ENCODE results near the gene PAK5. TPM values are rescaled to one million over a fixed set of nuclear protein-coding genes. Genes with fewer than 3 reads are reported as not detected.

The PAK5 gene
- total RNA-seq, 5 donors from 2014 or later (not counting 1 experiment from before 2014, with no cell fraction given), result not detected

DNA sequence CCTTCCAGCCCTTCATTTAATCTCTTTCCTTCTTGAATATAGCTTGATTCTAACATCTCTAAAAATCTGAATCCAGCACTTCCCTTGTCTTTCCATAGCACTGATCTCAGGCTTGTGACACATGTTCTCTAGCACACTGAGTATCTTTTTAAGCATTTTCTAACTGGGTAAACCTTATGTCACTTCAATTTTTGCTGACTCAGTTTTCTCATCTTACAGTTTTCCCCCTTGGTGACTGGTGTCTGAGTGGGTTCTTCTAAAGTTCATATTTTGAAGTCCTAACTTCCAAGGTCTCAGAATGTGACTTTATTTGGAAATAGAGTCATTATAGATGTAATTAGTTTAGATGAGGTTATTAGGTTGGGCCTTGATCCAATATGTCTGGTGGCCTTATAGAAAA is 153.9 kb downstream of the PAK5 start:
- Mint-ChIP-seq H3K4me1 (no peaks in the 10 kb centered on the region), H3K36me3 (no peaks in the 10 kb centered on the region), H3K4me3 (no peak overlapping the region), H3K9me3 (no peaks in the 10 kb centered on the region), H3K27ac (no peak overlapping the region), H3K27me3 (peaks cover 0 to 3% of the 10 kb centered on the region in 2 donors)
- POLR2A ChIA-PET, result interaction anchor here in 1 of 2 donors (1.1 kb wide), 1 partner anchor 10 kb away, joined by 3 read pairs; no protein-coding TSS in a partner anchor
- no peaks in the 10 kb centered on the region for H3K36me3 ChIP-seq (ENCODE audit: control insufficient read depth in 2 of 2, extremely low read depth in 1 of 2, insufficient read depth in 1 of 2, low read length in 1 of 2)
- H3K4me3 ChIP-seq (ENCODE audit: control insufficient read depth in 1 of 2, extremely low read depth in 1 of 2, low read length in 1 of 2), result no peak overlapping the region
- no peak for ATAC-seq (replicated peaks in 1 of 4)
- no peaks in the 10 kb centered on the region for H3K9me3 ChIP-seq
- DNase-seq, result no peak
- no peaks in the 10 kb centered on the region for H3K4me1 ChIP-seq (ENCODE audit: control insufficient read depth in 1 of 2, extremely low read depth in 1 of 2, insufficient read depth in 2 of 2, low read length in 2 of 2)
- H3K27me3 ChIP-seq (replicated peaks in 1 of 2; ENCODE audit: control insufficient read depth in 2 of 2, extremely low read depth in 1 of 2, insufficient read depth in 2 of 2, low read length in 1 of 2), result no peaks in the 10 kb centered on the region
- no peak overlapping the region for H3K27ac ChIP-seq (ENCODE audit: low read length)
- CTCF ChIA-PET, result no interaction called here

DNA sequence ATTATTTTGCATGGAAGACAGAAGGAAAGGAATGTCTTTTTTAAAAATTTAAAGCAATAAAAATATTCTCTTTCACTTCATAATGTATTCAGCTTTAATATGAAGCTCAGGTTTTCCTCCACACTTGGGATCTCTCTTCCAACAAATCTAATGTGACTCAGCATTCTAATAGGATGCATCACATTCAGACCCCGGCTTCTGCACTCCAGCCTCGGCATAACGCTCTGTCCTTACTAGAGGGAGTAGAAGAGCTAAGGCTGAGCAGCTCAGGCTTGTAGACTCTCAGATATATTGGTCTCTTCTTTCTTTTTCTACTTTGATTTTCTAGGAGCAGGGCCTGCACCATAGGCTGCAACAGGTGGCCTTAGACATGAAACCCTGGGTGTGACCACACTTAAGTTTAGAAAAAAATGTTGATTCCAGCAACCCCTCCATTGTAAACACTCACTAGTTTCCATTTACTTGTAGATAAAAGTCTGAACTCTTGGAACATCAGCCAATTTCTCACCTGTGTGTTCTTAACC is 161.7 kb downstream of the PAK5 start:
- Mint-ChIP-seq H3K9me3 (peaks cover 0 to 5% (median 0%) of the 10 kb centered on the region in 3 donors), H3K4me1 (no peaks in the 10 kb centered on the region), H3K27me3 (peaks cover 0 to 5% of the 10 kb centered on the region in 2 donors), H3K4me3 (no peak overlapping the region), H3K27ac (no peak overlapping the region), H3K36me3 (no peaks in the 10 kb centered on the region)
- H3K27ac ChIP-seq (ENCODE audit: low read length), result no peak overlapping the region
- H3K9me3 ChIP-seq, result no peaks in the 10 kb centered on the region
- H3K27me3 ChIP-seq (replicated peaks in 1 of 2; ENCODE audit: control insufficient read depth in 2 of 2, extremely low read depth in 1 of 2, insufficient read depth in 2 of 2, low read length in 1 of 2), result no peaks in the 10 kb centered on the region
- no peak overlapping the region for H3K4me3 ChIP-seq (ENCODE audit: control insufficient read depth in 1 of 2, extremely low read depth in 1 of 2, low read length in 1 of 2)
- CTCF ChIA-PET, result no interaction called here
- no peaks in the 10 kb centered on the region for H3K4me1 ChIP-seq (ENCODE audit: control insufficient read depth in 1 of 2, extremely low read depth in 1 of 2, insufficient read depth in 2 of 2, low read length in 2 of 2)
- WGBS (ENCODE audit: insufficient coverage), result no CpG with 5 or more reads among the region's 3 CpGs
- ATAC-seq (replicated peaks in 1 of 4), result no peak
- POLR2A ChIA-PET, result no interaction called here
- no peak for DNase-seq
- H3K36me3 ChIP-seq (ENCODE audit: control insufficient read depth in 2 of 2, extremely low read depth in 1 of 2, insufficient read depth in 1 of 2, low read length in 1 of 2), result no peaks in the 10 kb centered on the region

DNA sequence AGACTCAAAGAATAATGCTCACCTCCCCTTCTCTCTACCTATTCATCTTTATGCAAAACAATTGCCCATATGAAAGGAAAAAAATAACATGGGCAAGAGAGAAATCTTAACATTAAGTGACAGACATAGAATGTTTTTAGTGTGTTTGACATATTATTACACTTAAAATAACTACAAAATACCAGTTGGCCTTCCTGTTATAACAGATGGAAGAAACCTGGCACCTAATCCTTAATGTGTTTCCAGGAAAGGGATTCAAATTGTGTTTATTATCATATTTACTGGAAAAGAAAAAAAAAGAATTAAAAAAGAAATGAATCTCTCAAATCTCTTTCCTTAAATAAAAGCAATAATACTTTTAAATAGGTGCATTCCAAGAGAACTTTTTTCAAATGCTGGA is 165.9 kb downstream of the PAK5 start:
- no peak overlapping the region for H3K27ac Mint-ChIP-seq
- ATAC-seq (replicated peaks in 1 of 4) (no peak), DNase-seq (no peak)
- no peaks in the 10 kb centered on the region for H3K36me3 Mint-ChIP-seq
- Histone ChIP-seq H3K36me3 (ENCODE audit: control insufficient read depth in 2 of 2, extremely low read depth in 1 of 2, insufficient read depth in 1 of 2, low read length in 1 of 2) (no peaks in the 10 kb centered on the region), H3K27me3 (replicated peaks in 1 of 2; ENCODE audit: control insufficient read depth in 2 of 2, extremely low read depth in 1 of 2, insufficient read depth in 2 of 2, low read length in 1 of 2) (no peaks in the 10 kb centered on the region), H3K27ac (ENCODE audit: low read length) (no peak overlapping the region), H3K9me3 (no peaks in the 10 kb centered on the region), H3K4me1 (ENCODE audit: control insufficient read depth in 1 of 2, extremely low read depth in 1 of 2, insufficient read depth in 2 of 2, low read length in 2 of 2) (no peaks in the 10 kb centered on the region), H3K4me3 (ENCODE audit: control insufficient read depth in 1 of 2, extremely low read depth in 1 of 2, low read length in 1 of 2) (no peak overlapping the region)
- CTCF ChIA-PET, result no interaction called here
- peaks cover 0 to 5% of the 10 kb centered on the region in 2 donors for H3K27me3 Mint-ChIP-seq
- no peak overlapping the region for H3K4me3 Mint-ChIP-seq
- POLR2A ChIA-PET, result no interaction called here
- no peaks in the 10 kb centered on the region for H3K4me1 Mint-ChIP-seq
- H3K9me3 Mint-ChIP-seq, result peaks cover 0 to 5% (median 0%) of the 10 kb centered on the region in 3 donors

DNA sequence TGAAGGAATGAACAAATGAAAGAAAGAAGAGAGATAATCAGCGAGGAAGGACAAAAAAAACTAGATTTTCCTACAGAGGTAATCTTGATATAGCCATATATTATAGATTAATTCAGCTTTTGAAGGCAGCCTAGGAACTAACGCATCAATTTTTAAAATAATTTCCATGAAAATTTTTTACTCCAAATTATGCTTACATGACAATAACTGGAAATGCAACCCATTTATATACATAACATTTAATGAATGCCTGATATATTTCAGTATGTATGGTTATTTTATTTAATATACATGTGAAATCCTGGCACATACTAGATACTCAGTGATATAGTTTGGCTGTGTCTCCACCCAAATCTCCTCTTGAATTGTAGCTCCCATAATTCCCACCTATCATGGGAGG is 166.8 kb downstream of the PAK5 start:
- H3K27me3 ChIP-seq (replicated peaks in 1 of 2; ENCODE audit: control insufficient read depth in 2 of 2, extremely low read depth in 1 of 2, insufficient read depth in 2 of 2, low read length in 1 of 2), result no peaks in the 10 kb centered on the region
- DNase-seq (no peak), ATAC-seq (replicated peaks in 1 of 4) (no peak)
- POLR2A ChIA-PET, result no interaction called here
- peaks cover 0 to 5% (median 0%) of the 10 kb centered on the region in 3 donors for H3K9me3 Mint-ChIP-seq
- H3K4me3 ChIP-seq (ENCODE audit: control insufficient read depth in 1 of 2, extremely low read depth in 1 of 2, low read length in 1 of 2), result no peak overlapping the region
- no peaks in the 10 kb centered on the region for H3K9me3 ChIP-seq
- no peaks in the 10 kb centered on the region for H3K4me1 ChIP-seq (ENCODE audit: control insufficient read depth in 1 of 2, extremely low read depth in 1 of 2, insufficient read depth in 2 of 2, low read length in 2 of 2)
- no peaks in the 10 kb centered on the region for H3K36me3 Mint-ChIP-seq
- H3K27me3 Mint-ChIP-seq, result peaks cover 0 to 5% of the 10 kb centered on the region in 2 donors
- CTCF ChIA-PET, result no interaction called here
- H3K4me1 Mint-ChIP-seq, result no peaks in the 10 kb centered on the region
- no CpG with 5 or more reads among the region's 2 CpGs for WGBS (ENCODE audit: insufficient coverage)
- H3K36me3 ChIP-seq (ENCODE audit: control insufficient read depth in 2 of 2, extremely low read depth in 1 of 2, insufficient read depth in 1 of 2, low read length in 1 of 2), result no peaks in the 10 kb centered on the region
- no peak overlapping the region for H3K4me3 Mint-ChIP-seq
- H3K27ac ChIP-seq (ENCODE audit: low read length), result no peak overlapping the region
- no peak overlapping the region for H3K27ac Mint-ChIP-seq

DNA sequence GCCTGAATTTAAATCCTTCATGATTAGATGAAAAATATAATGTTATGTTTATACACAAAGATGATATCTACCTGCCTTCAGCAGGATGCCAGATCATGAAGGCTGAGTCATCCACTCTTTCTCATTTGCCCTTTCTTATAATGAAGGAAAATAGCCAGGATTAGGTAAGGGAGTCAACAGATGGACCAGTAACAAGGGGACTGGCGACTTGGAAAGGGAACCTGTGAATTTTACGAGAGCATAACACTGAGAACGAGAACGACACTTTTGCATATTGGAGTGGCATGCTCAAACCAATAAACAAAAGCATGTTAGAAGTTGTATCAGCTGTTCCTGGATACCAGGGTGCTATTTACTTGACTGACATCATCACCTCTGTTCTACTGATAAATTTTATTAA is 170.5 kb downstream of the PAK5 start:
- H3K4me1 Mint-ChIP-seq, result no peaks in the 10 kb centered on the region
- ChIA-PET POLR2A (no interaction called here), CTCF (interaction anchor here in 1 of 2 donors (0.6 kb wide), 1 partner anchor 367 kb away, joined by 8 read pairs; no protein-coding TSS in a partner anchor)
- H3K9me3 ChIP-seq, result no peaks in the 10 kb centered on the region
- peaks cover 0 to 7% (median 0%) of the 10 kb centered on the region in 3 donors for H3K9me3 Mint-ChIP-seq
- no peak overlapping the region for H3K27ac Mint-ChIP-seq
- DNase-seq (no peak), ATAC-seq (replicated peaks in 1 of 4) (no peak)
- no peaks in the 10 kb centered on the region for H3K27me3 ChIP-seq (replicated peaks in 1 of 2; ENCODE audit: control insufficient read depth in 2 of 2, extremely low read depth in 1 of 2, insufficient read depth in 2 of 2, low read length in 1 of 2)
- H3K4me1 ChIP-seq (ENCODE audit: control insufficient read depth in 1 of 2, extremely low read depth in 1 of 2, insufficient read depth in 2 of 2, low read length in 2 of 2), result no peaks in the 10 kb centered on the region
- H3K27me3 Mint-ChIP-seq, result peaks cover 0 to 5% of the 10 kb centered on the region in 2 donors
- no peaks in the 10 kb centered on the region for H3K36me3 Mint-ChIP-seq
- H3K27ac ChIP-seq (ENCODE audit: low read length), result no peak overlapping the region
- no peak overlapping the region for H3K4me3 ChIP-seq (ENCODE audit: control insufficient read depth in 1 of 2, extremely low read depth in 1 of 2, low read length in 1 of 2)
- no CpG with 5 or more reads among the region's 4 CpGs for WGBS (ENCODE audit: insufficient coverage)
- H3K36me3 ChIP-seq (ENCODE audit: control insufficient read depth in 2 of 2, extremely low read depth in 1 of 2, insufficient read depth in 1 of 2, low read length in 1 of 2), result no peaks in the 10 kb centered on the region
- no peak overlapping the region for H3K4me3 Mint-ChIP-seq

DNA sequence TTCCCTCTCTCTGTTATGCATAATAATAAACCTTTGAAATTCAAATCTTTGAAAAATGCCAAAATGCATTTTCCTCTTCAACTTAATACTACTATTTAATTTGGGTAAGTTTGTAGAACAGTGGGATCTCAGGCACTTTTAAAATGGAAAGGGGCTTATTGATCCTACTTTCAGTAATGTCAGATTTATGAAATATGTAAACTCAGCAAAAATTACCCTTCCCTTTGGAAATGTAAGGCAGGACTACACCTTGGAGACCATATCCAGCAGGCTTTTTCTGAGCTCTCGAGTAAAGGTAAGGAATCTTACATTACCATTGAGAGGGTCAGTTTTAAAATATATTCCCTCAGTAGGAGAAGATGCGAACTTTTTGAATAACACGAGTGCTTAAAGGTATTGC is 175.5 kb downstream of the PAK5 start:
- H3K27me3 ChIP-seq (replicated peaks in 1 of 2; ENCODE audit: control insufficient read depth in 2 of 2, extremely low read depth in 1 of 2, insufficient read depth in 2 of 2, low read length in 1 of 2), result no peaks in the 10 kb centered on the region
- CTCF ChIA-PET, result no interaction called here
- H3K9me3 Mint-ChIP-seq, result peaks cover 6 to 10% (median 8%) of the 10 kb centered on the region in 3 donors
- no peak for ATAC-seq (replicated peaks in 1 of 4)
- no peak overlapping the region for H3K4me3 Mint-ChIP-seq
- no peaks in the 10 kb centered on the region for H3K36me3 Mint-ChIP-seq
- no peak overlapping the region for H3K4me3 ChIP-seq (ENCODE audit: control insufficient read depth in 1 of 2, extremely low read depth in 1 of 2, low read length in 1 of 2)
- DNase-seq, result no peak
- H3K36me3 ChIP-seq (ENCODE audit: control insufficient read depth in 2 of 2, extremely low read depth in 1 of 2, insufficient read depth in 1 of 2, low read length in 1 of 2), result no peaks in the 10 kb centered on the region
- H3K9me3 ChIP-seq, result no peaks in the 10 kb centered on the region
- H3K27ac ChIP-seq (ENCODE audit: low read length), result no peak overlapping the region
- H3K4me1 Mint-ChIP-seq, result no peaks in the 10 kb centered on the region
- POLR2A ChIA-PET, result interaction anchor here in 1 of 2 donors (0.6 kb wide), 1 partner anchor 11 kb away, joined by 3 read pairs; no protein-coding TSS in a partner anchor
- no peak overlapping the region for H3K27ac Mint-ChIP-seq
- no CpG with 5 or more reads among the region's 3 CpGs for WGBS (ENCODE audit: insufficient coverage)
- no peaks in the 10 kb centered on the region for H3K4me1 ChIP-seq (ENCODE audit: control insufficient read depth in 1 of 2, extremely low read depth in 1 of 2, insufficient read depth in 2 of 2, low read length in 2 of 2)
- no peaks in the 10 kb centered on the region for H3K27me3 Mint-ChIP-seq
